A549 treated with Hydrocortisone at 1 μM for 4 hours (cell line): ENCODE data around the gene PHKA2. TPM values are rescaled to one million over a fixed set of nuclear protein-coding genes. Genes with fewer than 3 reads are reported as not detected.

Source experiments
- total RNA-seq: library from RNA; stranded (reverse); fragments of 200-300 nt; extraction: Qiagen RNA extraction; gene quantifications from 5 replicates; pipeline ENCODE4 v1.2.3, GENCODE V29; 2022

PHKA2 gene, protein sequence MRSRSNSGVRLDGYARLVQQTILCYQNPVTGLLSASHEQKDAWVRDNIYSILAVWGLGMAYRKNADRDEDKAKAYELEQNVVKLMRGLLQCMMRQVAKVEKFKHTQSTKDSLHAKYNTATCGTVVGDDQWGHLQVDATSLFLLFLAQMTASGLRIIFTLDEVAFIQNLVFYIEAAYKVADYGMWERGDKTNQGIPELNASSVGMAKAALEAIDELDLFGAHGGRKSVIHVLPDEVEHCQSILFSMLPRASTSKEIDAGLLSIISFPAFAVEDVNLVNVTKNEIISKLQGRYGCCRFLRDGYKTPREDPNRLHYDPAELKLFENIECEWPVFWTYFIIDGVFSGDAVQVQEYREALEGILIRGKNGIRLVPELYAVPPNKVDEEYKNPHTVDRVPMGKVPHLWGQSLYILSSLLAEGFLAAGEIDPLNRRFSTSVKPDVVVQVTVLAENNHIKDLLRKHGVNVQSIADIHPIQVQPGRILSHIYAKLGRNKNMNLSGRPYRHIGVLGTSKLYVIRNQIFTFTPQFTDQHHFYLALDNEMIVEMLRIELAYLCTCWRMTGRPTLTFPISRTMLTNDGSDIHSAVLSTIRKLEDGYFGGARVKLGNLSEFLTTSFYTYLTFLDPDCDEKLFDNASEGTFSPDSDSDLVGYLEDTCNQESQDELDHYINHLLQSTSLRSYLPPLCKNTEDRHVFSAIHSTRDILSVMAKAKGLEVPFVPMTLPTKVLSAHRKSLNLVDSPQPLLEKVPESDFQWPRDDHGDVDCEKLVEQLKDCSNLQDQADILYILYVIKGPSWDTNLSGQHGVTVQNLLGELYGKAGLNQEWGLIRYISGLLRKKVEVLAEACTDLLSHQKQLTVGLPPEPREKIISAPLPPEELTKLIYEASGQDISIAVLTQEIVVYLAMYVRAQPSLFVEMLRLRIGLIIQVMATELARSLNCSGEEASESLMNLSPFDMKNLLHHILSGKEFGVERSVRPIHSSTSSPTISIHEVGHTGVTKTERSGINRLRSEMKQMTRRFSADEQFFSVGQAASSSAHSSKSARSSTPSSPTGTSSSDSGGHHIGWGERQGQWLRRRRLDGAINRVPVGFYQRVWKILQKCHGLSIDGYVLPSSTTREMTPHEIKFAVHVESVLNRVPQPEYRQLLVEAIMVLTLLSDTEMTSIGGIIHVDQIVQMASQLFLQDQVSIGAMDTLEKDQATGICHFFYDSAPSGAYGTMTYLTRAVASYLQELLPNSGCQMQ
- total RNA-seq = 12.0 to 16.0 TPM (median 13.2 TPM) in 5 replicates

DNA sequence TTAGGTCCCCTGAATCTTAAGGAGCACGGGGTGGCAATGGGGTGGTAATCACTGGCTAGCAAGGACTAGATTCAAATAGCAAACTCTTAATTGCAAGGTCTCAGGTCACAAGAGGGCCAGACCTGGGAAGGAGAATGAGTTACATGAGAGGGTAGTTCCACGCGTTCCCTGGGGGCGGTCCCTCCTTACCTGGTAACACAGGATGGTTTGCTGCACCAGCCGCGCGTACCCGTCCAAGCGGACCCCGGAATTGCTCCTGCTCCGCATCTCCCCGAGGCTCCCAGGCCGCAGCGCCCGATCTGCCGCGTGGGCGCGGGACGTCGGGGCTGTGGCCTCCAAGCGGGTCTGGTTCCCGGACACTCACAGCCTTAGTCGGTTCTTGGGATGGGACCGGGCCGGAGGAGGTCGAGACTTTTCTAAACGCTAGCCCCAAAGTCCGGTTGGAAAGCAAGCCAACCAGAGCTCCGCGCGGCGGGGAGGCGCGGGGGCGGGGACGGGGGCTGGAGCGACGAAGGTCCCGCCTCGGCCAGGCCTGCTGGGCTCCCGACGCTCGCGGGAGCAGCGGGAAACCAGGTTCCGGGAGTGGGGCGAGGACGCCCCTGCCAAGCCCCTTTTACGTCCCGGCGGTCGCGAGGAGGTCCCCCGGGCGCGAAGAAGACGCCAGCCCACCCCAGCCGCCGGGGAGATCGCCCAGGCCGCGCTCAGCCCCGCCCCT is at the start of gene PHKA2:
Gene PHKA2, minus strand, starts transcription at position 449 of the 715 bp plus-strand sequence. Its CDS starts 182 bp downstream, at position 267.

Other genes with a start within 250 kb of the PHKA2 start
- 9.3 to 12.1 TPM (median 11.5 TPM) in 5 replicates for gene ADGRG2, start 138.4 kb upstream of the PHKA2 start, total RNA-seq